Fibroblast of the aortic adventitia (primary cell): ENCODE data around the gene CD2BP2. TPM values are rescaled to one million over a fixed set of nuclear protein-coding genes. Genes with fewer than 3 reads are reported as not detected.
"Not testable (repeated sequence)": the region's sequence is repeated elsewhere in the genome, so short reads cannot be mapped to it uniquely, and the experiment has no call there.

Source experiments
- DNase-seq: peaks from one replicate; pipeline ENCODE4 v3.0.0-alpha.2; 2010; ENCODE audit warnings: low read depth
- H3K4me3 ChIP-seq: 2 replicates; pipeline ENCODE4 v1.5.1; 2011; ENCODE audit warnings: low read depth, mild to moderate bottlenecking, control low read depth, low read length, moderate library complexity
- total RNA-seq: library from RNA; depleted of rRNA; stranded (reverse); fragments of >200 nt; gene quantifications from 2 replicates; pipeline ENCODE4 v1.2.3, GENCODE V29; 2012; ENCODE audit warnings: low replicate concordance
- TF ChIP-seq, protein P1 (sequence below): IDR thresholded peaks from 2 replicates; pipeline ENCODE4 v1.5.1; 2011; ENCODE audit warnings: mild to moderate bottlenecking, low read length, control low read depth, inconsistent platforms; ENCODE audit not compliant: insufficient read depth

The CD2BP2 gene
- total RNA-seq, 1 donor: 25.2 TPM

DNA sequence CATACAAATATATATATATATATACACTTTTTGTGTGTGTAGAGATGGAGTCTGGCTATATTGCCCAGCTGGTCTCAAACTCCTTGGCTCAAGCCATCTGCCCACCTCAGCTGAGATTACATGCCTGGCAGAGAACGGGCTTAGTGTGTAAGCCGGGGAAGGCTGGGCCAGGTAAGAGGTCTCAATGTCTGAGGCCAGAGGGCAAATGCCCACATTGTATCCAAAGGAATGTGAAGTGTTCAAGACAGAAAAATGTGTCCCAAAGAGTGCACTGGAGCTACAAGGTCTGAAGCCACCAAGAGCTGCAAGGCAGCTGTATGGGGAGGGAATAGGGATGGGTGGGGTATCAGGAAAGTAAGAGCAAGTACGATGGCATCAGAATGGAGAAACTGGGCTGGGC, 8.8 kb downstream of the CD2BP2 start:
- DNase-seq: no peak
- TF ChIP-seq, protein P1, sequence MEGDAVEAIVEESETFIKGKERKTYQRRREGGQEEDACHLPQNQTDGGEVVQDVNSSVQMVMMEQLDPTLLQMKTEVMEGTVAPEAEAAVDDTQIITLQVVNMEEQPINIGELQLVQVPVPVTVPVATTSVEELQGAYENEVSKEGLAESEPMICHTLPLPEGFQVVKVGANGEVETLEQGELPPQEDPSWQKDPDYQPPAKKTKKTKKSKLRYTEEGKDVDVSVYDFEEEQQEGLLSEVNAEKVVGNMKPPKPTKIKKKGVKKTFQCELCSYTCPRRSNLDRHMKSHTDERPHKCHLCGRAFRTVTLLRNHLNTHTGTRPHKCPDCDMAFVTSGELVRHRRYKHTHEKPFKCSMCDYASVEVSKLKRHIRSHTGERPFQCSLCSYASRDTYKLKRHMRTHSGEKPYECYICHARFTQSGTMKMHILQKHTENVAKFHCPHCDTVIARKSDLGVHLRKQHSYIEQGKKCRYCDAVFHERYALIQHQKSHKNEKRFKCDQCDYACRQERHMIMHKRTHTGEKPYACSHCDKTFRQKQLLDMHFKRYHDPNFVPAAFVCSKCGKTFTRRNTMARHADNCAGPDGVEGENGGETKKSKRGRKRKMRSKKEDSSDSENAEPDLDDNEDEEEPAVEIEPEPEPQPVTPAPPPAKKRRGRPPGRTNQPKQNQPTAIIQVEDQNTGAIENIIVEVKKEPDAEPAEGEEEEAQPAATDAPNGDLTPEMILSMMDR: no peak
- H3K4me3 ChIP-seq: no peak overlapping the region

DNA sequence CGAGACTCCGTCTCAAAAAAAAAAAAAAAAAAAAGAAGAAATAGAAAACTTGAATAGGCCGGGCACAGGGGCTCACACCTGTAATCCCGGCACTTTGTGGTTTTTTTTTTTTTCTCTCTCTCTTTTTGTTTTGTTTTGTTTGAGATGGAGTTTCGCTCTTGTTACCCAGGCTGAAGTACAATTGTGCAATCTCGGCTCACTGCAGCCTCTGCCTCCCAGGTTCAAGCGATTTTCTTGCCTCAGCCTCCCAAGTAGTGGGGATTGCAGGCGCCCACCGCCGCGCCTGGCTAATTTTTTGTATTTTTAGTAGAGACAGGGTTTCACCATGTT, 11.7 kb downstream of the CD2BP2 start:
- not testable (repeated sequence) for DNase-seq, H3K4me3 ChIP-seq

DNA sequence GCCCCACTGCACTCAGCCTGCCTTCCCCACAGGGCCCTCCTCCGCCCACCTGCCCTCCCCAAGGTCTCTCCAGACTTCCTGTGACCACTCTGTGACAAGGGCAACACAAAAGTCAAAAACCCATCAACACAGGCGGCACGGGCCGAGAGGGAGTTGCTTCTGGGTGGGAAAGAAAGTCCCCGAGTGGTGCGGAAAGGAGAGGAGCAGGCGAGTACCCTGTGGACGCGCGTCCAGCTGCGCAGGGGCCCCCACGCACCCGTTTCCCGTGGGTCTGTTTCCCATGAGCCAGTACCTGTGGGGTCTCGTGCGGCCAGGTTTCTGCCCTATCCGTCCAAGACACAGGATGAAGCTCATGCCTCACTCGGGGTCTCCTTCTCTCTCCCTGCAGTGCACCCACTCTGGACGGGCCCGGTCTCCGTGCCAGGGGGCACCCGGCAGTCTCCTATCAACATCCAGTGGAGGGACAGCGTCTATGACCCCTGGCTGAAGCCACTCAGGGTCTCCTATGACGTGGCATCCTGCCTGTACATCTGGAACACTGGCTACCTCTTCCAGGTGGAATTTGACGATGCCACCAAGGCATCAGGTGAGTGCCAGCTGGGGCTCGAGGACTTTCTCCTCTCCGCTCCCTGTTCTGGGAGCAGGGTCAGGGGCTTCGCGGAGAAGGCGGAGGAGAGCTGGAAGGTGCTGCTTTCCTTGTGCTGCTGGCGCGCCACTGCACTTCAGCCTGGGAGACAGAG, 12.2 kb downstream of the CD2BP2 start:
- TF ChIP-seq, protein P1: no peak
- DNase-seq: no peak
- no peak overlapping the region for H3K4me3 ChIP-seq

DNA sequence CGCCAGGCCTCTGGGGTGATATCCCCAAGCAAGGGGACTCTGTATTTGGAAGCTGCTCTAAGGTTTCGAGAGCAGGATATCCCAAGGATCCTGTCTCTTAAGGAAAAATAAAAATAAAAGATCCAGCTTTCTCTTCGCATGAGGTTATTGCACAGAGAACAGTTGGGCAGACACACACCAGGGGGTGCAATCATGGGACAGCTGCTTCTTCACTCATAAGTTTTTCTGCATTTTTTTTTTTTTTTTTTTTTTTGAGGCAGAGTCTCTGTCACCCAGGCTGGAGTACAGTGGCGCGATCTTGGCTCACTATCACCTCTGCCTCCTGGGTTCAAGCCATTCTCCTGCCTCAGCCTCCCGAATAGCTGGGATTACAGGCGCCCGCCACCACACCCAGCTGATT, 13.1 kb downstream of the CD2BP2 start:
- not testable (repeated sequence) for H3K4me3 ChIP-seq, DNase-seq

DNA sequence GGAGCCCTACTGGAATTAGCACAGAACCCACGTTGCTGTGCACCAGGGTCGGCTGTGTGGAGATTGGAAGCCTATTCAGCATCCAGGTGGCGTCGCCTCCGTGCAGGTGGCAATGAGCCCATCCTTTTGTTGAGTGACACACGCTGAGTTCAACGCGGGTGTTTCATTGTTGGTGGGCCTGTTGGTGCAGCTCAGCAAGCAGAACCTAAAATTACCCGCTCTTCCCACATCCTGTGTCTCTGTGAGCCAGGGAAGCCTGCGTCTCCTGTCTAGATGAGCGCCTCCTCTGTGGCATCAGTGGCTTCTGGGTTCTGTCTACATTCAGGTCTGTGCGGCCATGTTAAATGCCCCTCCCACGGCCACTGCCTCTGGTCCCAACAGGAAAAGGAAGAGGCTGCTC, 14.5 kb downstream of the CD2BP2 start:
- H3K4me3 ChIP-seq: no peak overlapping the region
- DNase-seq: no peak
- TF ChIP-seq, protein P1: no peak

DNA sequence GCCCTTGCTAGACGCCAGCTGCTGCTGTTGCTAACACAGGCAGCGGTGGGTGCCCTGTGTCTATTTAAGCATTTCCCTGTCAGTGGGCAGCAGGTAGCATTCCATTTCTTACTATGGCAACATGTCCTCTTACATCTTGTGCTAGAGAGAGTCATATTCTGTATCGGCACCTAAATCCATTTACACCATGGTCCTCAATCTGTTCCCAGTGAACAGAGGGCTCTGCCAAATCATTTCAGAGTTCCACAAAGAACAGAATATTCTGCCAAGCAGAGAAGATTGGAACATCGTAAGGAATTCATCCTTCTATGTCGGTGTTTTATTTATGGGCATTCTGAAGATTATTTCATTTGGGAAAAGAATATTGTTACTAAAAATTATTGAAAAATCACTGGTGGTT, 16.4 kb downstream of the CD2BP2 start:
- H3K4me3 ChIP-seq, DNase-seq: not testable (repeated sequence)

DNA sequence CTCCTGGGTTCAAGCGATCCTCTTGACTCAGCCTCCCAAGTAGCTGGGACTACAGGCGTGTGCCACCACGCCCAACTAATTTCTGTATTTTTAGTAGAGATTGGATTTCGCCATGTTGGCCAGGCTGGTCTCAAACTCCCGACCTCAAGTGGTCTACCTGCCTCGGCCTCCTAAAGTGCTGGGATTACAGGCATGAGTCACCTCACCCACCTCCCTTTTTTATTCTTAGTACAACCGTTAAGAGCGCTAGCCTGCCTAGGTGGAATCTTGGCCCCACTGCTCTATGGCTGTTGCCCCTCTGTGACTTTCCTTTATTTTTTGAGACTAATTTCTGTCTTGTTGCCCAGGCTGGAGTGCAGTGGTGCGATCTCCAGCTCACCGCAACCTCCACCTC, 17.1 kb downstream of the CD2BP2 start:
- not testable (repeated sequence) for H3K4me3 ChIP-seq

DNA sequence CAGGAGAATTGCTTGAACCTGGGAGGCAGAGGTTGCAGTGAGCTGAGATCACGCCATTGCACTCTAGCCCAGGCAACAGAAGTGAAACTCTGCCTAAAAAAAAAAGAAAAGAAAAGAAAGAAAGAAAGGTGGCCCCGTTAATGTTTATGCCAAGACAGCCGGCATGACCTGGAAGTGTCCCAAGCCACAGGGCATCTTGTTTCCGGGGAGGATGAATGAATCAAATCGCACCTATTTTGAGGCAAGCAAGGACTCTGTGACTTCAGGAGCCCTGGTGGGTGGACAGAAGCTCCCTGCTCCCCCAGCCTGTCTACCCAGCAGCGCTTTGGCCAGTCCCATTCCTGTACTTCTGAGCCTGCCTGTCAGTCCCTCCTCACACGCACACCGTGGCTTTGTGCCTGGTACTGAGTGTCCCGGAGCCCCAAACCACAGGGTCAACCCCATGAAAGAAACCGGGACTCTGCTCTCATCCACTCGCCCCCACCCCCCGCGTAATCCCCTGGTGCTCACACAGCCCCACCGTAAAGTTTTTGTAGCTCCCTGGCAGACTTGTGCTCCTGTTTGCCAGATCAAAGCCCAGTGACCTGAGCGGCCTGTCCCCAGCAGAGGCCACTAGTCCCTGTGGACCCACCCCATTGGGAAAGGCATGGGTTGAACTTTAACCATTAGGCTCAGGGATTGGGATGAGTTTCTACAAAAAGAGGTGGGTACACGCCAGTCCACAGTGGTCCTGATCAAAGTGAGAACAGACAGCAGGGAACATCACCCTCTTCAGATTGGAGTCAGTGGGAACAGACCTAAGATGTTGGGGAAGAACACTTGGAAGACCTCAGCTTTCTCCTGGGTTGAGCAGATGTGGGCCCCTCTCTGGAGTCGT, 19.3 kb downstream of the CD2BP2 start:
- TF ChIP-seq, protein P1: no peak
- peak; percentile 21 for DNase-seq
- H3K4me3 ChIP-seq: peak overlapping the region; percentile 45

More for the DNA sequence above, 17.1 kb downstream of the CD2BP2 start:
- not testable (repeated sequence) for DNase-seq

DNA sequence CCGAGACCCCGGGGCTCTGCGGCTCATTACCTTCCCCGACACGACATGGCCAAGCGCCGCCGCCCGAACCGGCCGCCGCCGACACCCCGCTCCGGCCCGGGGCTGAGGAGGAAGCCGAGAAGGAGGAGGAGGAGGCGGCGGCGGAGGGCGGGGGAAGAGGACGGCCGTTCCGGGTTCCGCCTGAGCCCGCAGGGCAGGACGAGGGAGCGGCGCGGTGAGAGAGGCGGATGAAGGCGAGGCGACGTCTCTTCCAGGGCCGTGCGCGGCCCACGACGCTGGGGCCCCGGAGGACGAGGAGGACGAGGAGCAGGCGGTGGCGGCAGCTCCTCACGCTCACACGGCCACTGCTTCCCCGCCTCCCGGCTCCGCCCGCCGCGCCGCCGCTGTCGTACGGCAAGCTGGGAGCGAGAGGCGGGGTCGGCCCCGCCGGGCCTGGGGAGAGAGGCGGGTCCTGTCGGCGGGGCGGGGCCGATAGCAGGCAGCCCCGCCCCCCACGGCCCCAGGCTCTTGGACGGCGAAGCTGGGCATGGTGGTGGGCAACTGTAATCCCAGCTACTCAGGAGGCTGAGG, 20.0 kb downstream of the CD2BP2 start:
- DNase-seq: peak; percentile 60
- peak overlapping the region; percentile 75 for H3K4me3 ChIP-seq

DNA sequence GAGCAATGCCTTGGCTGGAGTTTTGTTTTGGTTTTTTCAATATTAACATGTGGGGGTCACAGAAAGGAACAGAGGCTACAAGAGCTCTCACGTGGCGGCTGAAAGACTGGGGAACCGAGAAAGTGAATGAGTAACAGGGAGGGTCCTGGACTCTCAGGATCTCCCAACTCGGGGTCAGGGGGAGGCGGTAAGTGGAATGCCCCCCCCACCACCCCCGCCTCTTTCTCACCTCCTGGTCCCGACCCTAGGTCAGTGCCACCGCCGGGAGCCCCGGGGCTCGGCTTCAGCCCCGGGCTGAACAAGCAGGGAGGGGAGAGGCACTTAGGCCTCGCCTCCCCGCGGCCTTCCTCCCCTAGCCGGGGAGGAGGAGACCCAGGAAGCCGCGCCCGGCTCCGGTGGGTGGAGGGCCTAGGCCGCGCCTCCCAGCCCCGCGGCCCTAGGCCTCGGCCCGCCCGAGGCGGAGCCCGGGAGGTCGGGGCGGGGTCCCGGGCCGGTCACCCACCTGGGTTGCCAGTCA, 20.6 kb downstream of the CD2BP2 start:
- peak; percentile 59 for DNase-seq
- peak overlapping the region; percentile 75 for H3K4me3 ChIP-seq

DNA sequence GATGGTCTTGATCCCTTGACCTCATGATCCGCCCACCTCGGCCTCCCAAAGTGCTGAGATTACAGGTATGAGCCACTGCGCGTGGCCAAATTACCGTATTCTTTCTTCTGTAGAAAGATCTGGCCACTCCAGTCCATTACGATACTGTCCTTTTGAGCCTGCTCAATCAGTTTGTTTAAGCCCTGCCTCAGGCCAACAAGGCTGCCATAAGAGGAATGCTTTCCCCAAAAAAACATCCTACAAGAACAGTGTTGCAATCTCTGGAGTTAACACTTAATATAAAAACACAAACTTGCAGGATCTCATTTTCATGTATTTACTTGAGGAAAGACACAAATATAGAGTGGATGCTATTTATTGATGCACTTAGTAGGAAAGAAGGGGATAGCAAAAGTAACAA, 30.9 kb downstream of the CD2BP2 start:
- not testable (repeated sequence) for DNase-seq, H3K4me3 ChIP-seq

DNA sequence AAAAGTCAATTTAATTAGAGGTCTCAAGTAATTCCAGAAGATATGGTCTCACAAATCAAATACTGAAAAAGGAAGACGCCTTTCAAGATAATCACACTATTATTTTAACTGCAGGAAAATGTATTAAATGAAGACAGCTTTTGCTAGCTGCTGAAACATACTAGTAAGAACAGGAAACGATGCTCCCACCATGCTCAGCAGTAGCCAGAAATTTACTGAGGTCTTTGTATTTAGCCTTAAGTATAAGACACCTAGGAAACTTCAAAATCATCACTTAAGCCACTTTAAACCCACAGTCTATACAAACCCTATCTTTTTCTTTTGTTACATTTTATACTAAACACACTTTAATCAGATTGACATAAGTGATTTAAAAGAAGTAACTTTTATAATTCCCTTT, 36.5 kb downstream of the CD2BP2 start:
- DNase-seq, H3K4me3 ChIP-seq: not testable (repeated sequence)

DNA sequence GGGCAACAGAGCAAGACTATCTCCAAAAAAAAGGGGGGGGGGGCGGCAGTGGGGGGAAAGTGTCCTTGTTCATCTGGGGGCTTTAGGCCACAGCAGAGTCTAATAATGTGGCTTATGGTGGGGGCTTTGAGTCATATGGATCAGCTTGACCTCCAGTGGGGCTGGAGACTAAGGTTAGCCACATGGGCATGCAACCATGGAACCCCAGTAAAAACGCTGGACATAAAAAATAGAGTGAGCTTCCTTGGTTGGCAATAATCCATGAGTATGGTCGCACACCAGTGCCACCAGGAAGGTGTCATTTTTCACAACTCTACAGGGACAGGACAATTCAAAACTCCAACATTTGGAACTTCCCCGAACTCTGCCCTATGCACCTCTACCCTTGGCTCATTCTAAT, 44.2 kb downstream of the CD2BP2 start:
- not testable (repeated sequence) for H3K4me3 ChIP-seq, DNase-seq
